Measurements from ENCODE around the gene STARD4.

- TF ChIP-seq HDGF (IDR thresholded peaks at IDR 0.05; ENCODE audit: borderline replicate concordance) (no peak), BHLHE40 (IDR thresholded peaks at IDR 0.05; ENCODE audit: borderline replicate concordance) (no peak), ZNF384 (IDR thresholded peaks at IDR 0.05) (no peak), SP1 (IDR thresholded peaks at IDR 0.05) (no peak), NFRKB (IDR thresholded peaks at IDR 0.05) (no peak), L3MBTL2 (conservative IDR thresholded peaks at IDR 0.05) (no peak), PKNOX1 (IDR thresholded peaks at IDR 0.05) (no peak), SUZ12 (IDR thresholded peaks at IDR 0.05) (no peak)
Measured at GRCh38 chr5:111511174-111511830, 1.0 kb downstream of the STARD4 start.

All from HEK293T (cell line).